ENCODE measurements around the gene TPTE. TPM values are rescaled to one million over a fixed set of nuclear protein-coding genes. Genes with fewer than 3 reads are reported as not detected.
"Not testable (repeated sequence)": the region's sequence is repeated elsewhere in the genome, so short reads cannot be mapped to it uniquely, and the experiment has no call there.

The TPTE gene
- total and polyA plus RNA-seq, 2 donors (not counting 3 experiments of a cell fraction or from before 2014, with no cell fraction given), result not detected

GRCh38 chr21:10575311-10575667 is 53.9 kb downstream of the TPTE start:
- intact Hi-C loops (cut with micrococcal nuclease) (no loop called here), dilution Hi-C loops (cut with MboI; ENCODE audit: extremely low pct_ligation_motif_present, low sequenced_read_pairs) (no loop called here)
- BruUV-seq (replicated peaks), result no TSS peak
- POLR2A ChIA-PET, result no interaction called here
- Histone ChIP-seq H3K4me1 (ENCODE audit: control insufficient read depth, extremely low read depth, insufficient read depth, low read length) (no peaks in the 10 kb centered on the region), H3K9ac (replicated peaks; ENCODE audit: extremely low read depth, insufficient read depth, low read length) (no peak overlapping the region), H3K27me3 (ENCODE audit: control insufficient read depth in 2 of 2, insufficient read depth in 2 of 2, low read length in 2 of 2) (no peaks in the 10 kb centered on the region), H3K4me2 (ENCODE audit: insufficient read depth, low read length) (no peak overlapping the region), H3K9me3 (replicated peaks; ENCODE audit: control insufficient read depth, insufficient read depth, low read length) (peaks cover 22% of the 10 kb centered on the region), H3K79me2 (ENCODE audit: control insufficient read depth, insufficient read depth, low read length) (no peaks in the 10 kb centered on the region), H2AFZ (ENCODE audit: low read depth, low read length) (no peak overlapping the region), H3K9me1 (replicated peaks; ENCODE audit: control insufficient read depth, extremely low read depth, insufficient read depth, low read length) (no peaks in the 10 kb centered on the region), H3K4me3 (replicated peaks in 1 of 3; ENCODE audit: insufficient read depth in 1 of 3, low read depth in 1 of 3, low read length in 3 of 3) (no peak overlapping the region), H4K20me1 (replicated peaks; ENCODE audit: control insufficient read depth, extremely low read depth, insufficient read depth, low read length) (no peaks in the 10 kb centered on the region), H3K27ac (ENCODE audit: insufficient read depth, low read depth, low read length) (no peak overlapping the region), H3K36me3 (ENCODE audit: control insufficient read depth in 2 of 2, extremely low read depth in 1 of 2, insufficient read depth in 2 of 2, low read length in 2 of 2) (no peaks in the 10 kb centered on the region)
- DNase-seq (ENCODE audit: low read depth, low spot score) (no peak), FAIRE-seq (no peak)
- TF ChIP-seq JUN (IDR thresholded peaks at IDR 0.05; ENCODE audit: borderline replicate concordance, insufficient read depth, insufficient read length, low read depth), result no peak
- TF ChIP-seq GATA2 (IDR thresholded peaks at IDR 0.05; ENCODE audit: insufficient read depth, insufficient read length, low read depth, low read length), result no peak
- no peak for TF ChIP-seq POLR2AphosphoS5 (IDR thresholded peaks at IDR 0.05; ENCODE audit: insufficient read depth, low read depth, low read length)
- no peak for TF ChIP-seq CTCF (IDR thresholded peaks at IDR 0.05; ENCODE audit: extremely low read depth in 1 of 2, insufficient read depth in 1 of 2, low read depth in 1 of 2, low read length in 2 of 2)
- no peak for TF ChIP-seq EZH2 (IDR thresholded peaks at IDR 0.05; ENCODE audit: borderline replicate concordance, low read depth, low read length, severe bottlenecking)
- TF ChIP-seq FOS (IDR thresholded peaks at IDR 0.05; ENCODE audit: borderline replicate concordance, insufficient read depth, low read length), result no peak
- TF ChIP-seq, protein P1, sequence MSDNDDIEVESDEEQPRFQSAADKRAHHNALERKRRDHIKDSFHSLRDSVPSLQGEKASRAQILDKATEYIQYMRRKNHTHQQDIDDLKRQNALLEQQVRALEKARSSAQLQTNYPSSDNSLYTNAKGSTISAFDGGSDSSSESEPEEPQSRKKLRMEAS (IDR thresholded peaks at IDR 0.05; ENCODE audit: insufficient read depth, insufficient read length), result no peak
- TF ChIP-seq POLR2A (IDR thresholded peaks at IDR 0.05; ENCODE audit: low read depth, low read length), result no peak
- TF ChIP-seq MYC (IDR thresholded peaks at IDR 0.05; ENCODE audit: low read depth, low read length), result no peak
- CTCF ChIA-PET, result no interaction called here

DNA sequence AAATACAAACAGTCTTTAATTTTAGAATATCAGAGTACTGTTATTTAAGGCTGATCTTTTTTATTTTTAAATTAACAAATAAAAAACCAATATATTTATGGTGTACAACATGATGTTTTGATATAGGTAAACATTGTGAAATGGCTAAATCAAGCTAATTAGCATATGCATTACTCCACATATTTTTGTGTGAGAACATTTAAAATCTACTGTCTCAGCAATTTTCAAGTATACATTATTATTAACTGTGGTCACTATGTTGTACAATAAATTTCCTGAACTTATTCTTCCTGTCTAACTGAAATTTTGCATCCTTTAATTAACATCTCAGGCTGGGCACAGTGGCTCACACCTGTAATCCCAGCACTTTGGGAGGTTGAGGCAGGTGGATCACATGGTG is 57.5 kb downstream of the TPTE start:
- BruUV-seq (replicated peaks); H4K20me1 ChIP-seq (replicated peaks; ENCODE audit: control insufficient read depth, extremely low read depth, insufficient read depth, low read length); H3K27me3 ChIP-seq (ENCODE audit: control insufficient read depth in 2 of 2, insufficient read depth in 2 of 2, low read length in 2 of 2); intact Hi-C loops (cut with micrococcal nuclease); H3K4me1 ChIP-seq (ENCODE audit: control insufficient read depth, extremely low read depth, insufficient read depth, low read length); H2AFZ ChIP-seq (ENCODE audit: low read depth, low read length); H3K9ac ChIP-seq (replicated peaks; ENCODE audit: extremely low read depth, insufficient read depth, low read length); DNase-seq (ENCODE audit: low read depth, low spot score); POLR2A ChIA-PET; H3K4me2 ChIP-seq (ENCODE audit: insufficient read depth, low read length); H3K9me1 ChIP-seq (replicated peaks; ENCODE audit: control insufficient read depth, extremely low read depth, insufficient read depth, low read length); H3K4me3 ChIP-seq (replicated peaks in 1 of 3; ENCODE audit: insufficient read depth in 1 of 3, low read depth in 1 of 3, low read length in 3 of 3); FAIRE-seq; CTCF ChIA-PET; H3K27ac ChIP-seq (ENCODE audit: insufficient read depth, low read depth, low read length); H3K79me2 ChIP-seq (ENCODE audit: control insufficient read depth, insufficient read depth, low read length); dilution Hi-C loops (cut with MboI; ENCODE audit: extremely low pct_ligation_motif_present, low sequenced_read_pairs); H3K36me3 ChIP-seq (ENCODE audit: control insufficient read depth in 2 of 2, extremely low read depth in 1 of 2, insufficient read depth in 2 of 2, low read length in 2 of 2): not testable (repeated sequence)
- H3K9me3 ChIP-seq (replicated peaks; ENCODE audit: control insufficient read depth, insufficient read depth, low read length), result peaks cover 14% of the 10 kb centered on the region

DNA sequence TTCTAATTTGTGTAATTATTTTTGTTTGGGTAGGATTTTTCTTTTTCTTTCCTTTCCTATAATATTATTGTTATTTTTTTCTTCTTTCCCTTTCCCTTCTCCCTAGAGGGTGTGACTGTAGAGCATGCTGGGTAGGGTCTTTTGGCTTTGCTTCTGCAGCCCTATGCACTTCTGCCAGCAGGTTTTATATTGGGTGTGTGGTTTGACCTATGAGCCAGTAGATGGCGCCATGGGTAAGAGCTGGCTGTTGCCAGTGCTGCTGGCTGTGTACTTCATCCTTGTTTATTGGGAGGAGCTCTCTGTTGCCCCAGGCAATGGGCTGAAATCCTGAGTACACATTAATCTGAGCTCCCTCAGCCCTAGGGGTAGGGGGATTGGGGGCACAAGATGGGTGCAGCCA is 67.7 kb downstream of the TPTE start:
- intact Hi-C loops (cut with micrococcal nuclease); H3K9me1 ChIP-seq (replicated peaks; ENCODE audit: control insufficient read depth, extremely low read depth, insufficient read depth, low read length); H3K4me2 ChIP-seq (ENCODE audit: insufficient read depth, low read length); BruUV-seq (replicated peaks); H3K4me1 ChIP-seq (ENCODE audit: control insufficient read depth, extremely low read depth, insufficient read depth, low read length); DNase-seq (ENCODE audit: low read depth, low spot score); H4K20me1 ChIP-seq (replicated peaks; ENCODE audit: control insufficient read depth, extremely low read depth, insufficient read depth, low read length); H2AFZ ChIP-seq (ENCODE audit: low read depth, low read length); H3K9me3 ChIP-seq (replicated peaks; ENCODE audit: control insufficient read depth, insufficient read depth, low read length); H3K27ac ChIP-seq (ENCODE audit: insufficient read depth, low read depth, low read length); H3K36me3 ChIP-seq (ENCODE audit: control insufficient read depth in 2 of 2, extremely low read depth in 1 of 2, insufficient read depth in 2 of 2, low read length in 2 of 2); H3K4me3 ChIP-seq (replicated peaks in 1 of 3; ENCODE audit: insufficient read depth in 1 of 3, low read depth in 1 of 3, low read length in 3 of 3); POLR2A ChIA-PET; FAIRE-seq; H3K79me2 ChIP-seq (ENCODE audit: control insufficient read depth, insufficient read depth, low read length); H3K27me3 ChIP-seq (ENCODE audit: control insufficient read depth in 2 of 2, insufficient read depth in 2 of 2, low read length in 2 of 2); CTCF ChIA-PET; dilution Hi-C loops (cut with MboI; ENCODE audit: extremely low pct_ligation_motif_present, low sequenced_read_pairs); H3K9ac ChIP-seq (replicated peaks; ENCODE audit: extremely low read depth, insufficient read depth, low read length): not testable (repeated sequence)

Data from endothelial cell of umbilical vein (primary cell).